OCI-LY7 (cell line): ENCODE data around the gene CCDC148. TPM values are rescaled to one million over a fixed set of nuclear protein-coding genes. Genes with fewer than 3 reads are reported as not detected.

Experiments
- BruUV-seq: library from RNA; stranded (reverse); fragments of 400-500 nt; replicated peaks from 2 replicates; lab custom pipeline; 2021; lab: Mats Ljungman, UMichigan
- CTCF ChIA-PET: fragments of 300-600 bp; sonication (Branson Sonifier 250); formaldehyde crosslinking; loops from one replicate; lab custom pipeline; 2022; ENCODE audit warnings: antibody characterized with exemption; ENCODE audit not compliant: unreplicated experiment; lab: Charles Lee
- POLR2A ChIA-PET: fragments of 300-600 bp; sonication (Branson Sonifier 250); formaldehyde crosslinking; loops from one replicate; lab custom pipeline; 2022; ENCODE audit warnings: antibody characterized with exemption; lab: Charles Lee
- DNase-seq: peaks from one replicate; pipeline ENCODE4 v3.0.0-alpha.2; 2015; ENCODE audit warnings: low spot score
- H2AFZ ChIP-seq: fragments of 200-600 bp; sonication (generic), shearing (Covaris generic); 2 replicates; pipeline ENCODE4 v1.6.1; 2014; ENCODE audit warnings: mild to moderate bottlenecking, antibody characterized with exemption, low read length, moderate library complexity
- H3K27ac ChIP-seq: fragments of 200-600 bp; sonication (generic); 2 replicates; pipeline ENCODE4 v1.5.1; 2014; ENCODE audit warnings: mixed run types, low read depth, mild to moderate bottlenecking, moderate library complexity, low read length, inconsistent platforms; ENCODE audit not compliant: poor library complexity, severe bottlenecking
- H3K36me3 ChIP-seq: fragments of 200-600 bp; sonication (generic); 2 replicates; pipeline ENCODE4 v1.6.1; 2014; ENCODE audit warnings: mild to moderate bottlenecking, antibody characterized with exemption, low read length, moderate library complexity, mixed read lengths; ENCODE audit not compliant: insufficient read depth
- H3K4me1 ChIP-seq: fragments of 200-600 bp; sonication (generic); 2 replicates; pipeline ENCODE4 v1.5.1; 2014; ENCODE audit warnings: mild to moderate bottlenecking, low read length; ENCODE audit not compliant: insufficient read depth, poor library complexity, severe bottlenecking
- H3K4me2 ChIP-seq: fragments of 200-600 bp; sonication (generic); 2 replicates; pipeline ENCODE4 v1.6.1; 2014; ENCODE audit warnings: mild to moderate bottlenecking, low read length
- H3K4me3 ChIP-seq: fragments of 200-600 bp; sonication (generic); 2 replicates; pipeline ENCODE4 v1.5.1; 2014; ENCODE audit warnings: mild to moderate bottlenecking, low read depth, low read length; ENCODE audit not compliant: poor library complexity, severe bottlenecking
- H3K79me2 ChIP-seq: fragments of 200-600 bp; sonication (generic); 2 replicates; pipeline ENCODE4 v1.6.1; 2016; ENCODE audit warnings: low read depth, mild to moderate bottlenecking, low read length, moderate library complexity, mixed read lengths; ENCODE audit not compliant: insufficient read depth
- H3K9me2 ChIP-seq: fragments of 200-600 bp; sonication (generic); 2 replicates; pipeline ENCODE4 v1.6.1; 2016; ENCODE audit warnings: mild to moderate bottlenecking, low read length, mixed read lengths; ENCODE audit not compliant: insufficient read depth
- H3K9me3 ChIP-seq: fragments of 200-600 bp; sonication (generic); 2 replicates; pipeline ENCODE4 v1.6.1; 2014; ENCODE audit warnings: mild to moderate bottlenecking, mixed run types, low read length, mixed read lengths
- H4K20me1 ChIP-seq: fragments of 200-600 bp; sonication (generic); 2 replicates; pipeline ENCODE4 v1.6.1; 2014; ENCODE audit warnings: mild to moderate bottlenecking, antibody characterized with exemption, low read length, moderate library complexity, mixed read lengths; ENCODE audit not compliant: insufficient read depth
- EZH2phosphoT487 ChIP-seq: fragments of 200-600 bp; sonication (generic); IDR thresholded peaks from 2 replicates; pipeline ENCODE4 v1.6.1; 2018; ENCODE audit warnings: low read depth, borderline replicate concordance, mild to moderate bottlenecking, mixed run types, antibody characterized with exemption, low read length, moderate library complexity, mixed read lengths
- intact Hi-C: fragments of 100-400 bp; cut with micrococcal nuclease; formaldehyde crosslinking; loops from one replicate; pipeline ENCODE4 v1.10.0; 2022; ENCODE audit not compliant: unreplicated experiment
- total RNA-seq, 2 experiments: library from RNA; depleted of rRNA in 1 of 2; stranded (reverse); fragments of >200 nt in 1 of 2; shearing (Covaris generic) in 1 of 2; gene quantifications; 2 replicates each; pipeline ENCODE4 v1.2.3, GENCODE V29; 2014 to 2022
- TF ChIP-seq, protein P1 (sequence below): fragments of 200-600 bp; sonication (generic); conservative IDR thresholded peaks from 2 replicates; pipeline ENCODE4 v1.5.1; 2014; ENCODE audit warnings: mild to moderate bottlenecking, antibody characterized with exemption, low read length, moderate library complexity, mixed read lengths

Gene CCDC148
- total RNA-seq, 2 experiments from 2014 or later, result 0.19 to 0.99 TPM

DNA sequence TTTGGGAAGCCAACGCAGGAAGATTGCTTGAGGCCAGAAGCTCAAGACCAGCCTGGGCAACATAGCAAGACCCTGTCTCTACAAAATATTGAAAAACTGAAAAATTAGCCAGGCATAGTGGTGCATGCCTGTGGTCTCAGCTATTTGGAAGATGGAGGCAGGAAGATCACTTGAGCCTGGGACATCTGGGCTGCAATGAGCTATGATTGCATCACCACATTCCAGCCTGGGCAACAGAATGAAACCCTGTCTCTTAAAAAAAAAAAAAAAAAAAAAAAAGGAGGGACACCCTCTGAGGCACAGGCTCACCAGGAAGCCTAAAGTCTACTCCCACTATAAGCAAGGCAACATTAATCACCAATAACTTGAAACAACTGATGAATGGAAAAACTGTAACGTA lies 151.1 kb downstream of the CCDC148 start:
- POLR2A ChIA-PET, result interaction anchor here (0.7 kb wide), 1 partner anchor 440 kb away, joined by 6 read pairs; no protein-coding TSS in a partner anchor
- Histone ChIP-seq H3K4me3 (no peak overlapping the region), H3K79me2 (no peaks in the 10 kb centered on the region), H3K36me3 (no peaks in the 10 kb centered on the region), H3K9me2 (no peaks in the 10 kb centered on the region), H3K4me2 (no peak overlapping the region), H4K20me1 (no peaks in the 10 kb centered on the region), H2AFZ (no peak overlapping the region), H3K4me1 (no peaks in the 10 kb centered on the region), H3K9me3 (no peaks in the 10 kb centered on the region), H3K27ac (no peak overlapping the region)
- intact Hi-C loops, result no loop called here
- TF ChIP-seq EZH2phosphoT487, result no peak
- TF ChIP-seq, protein P1, sequence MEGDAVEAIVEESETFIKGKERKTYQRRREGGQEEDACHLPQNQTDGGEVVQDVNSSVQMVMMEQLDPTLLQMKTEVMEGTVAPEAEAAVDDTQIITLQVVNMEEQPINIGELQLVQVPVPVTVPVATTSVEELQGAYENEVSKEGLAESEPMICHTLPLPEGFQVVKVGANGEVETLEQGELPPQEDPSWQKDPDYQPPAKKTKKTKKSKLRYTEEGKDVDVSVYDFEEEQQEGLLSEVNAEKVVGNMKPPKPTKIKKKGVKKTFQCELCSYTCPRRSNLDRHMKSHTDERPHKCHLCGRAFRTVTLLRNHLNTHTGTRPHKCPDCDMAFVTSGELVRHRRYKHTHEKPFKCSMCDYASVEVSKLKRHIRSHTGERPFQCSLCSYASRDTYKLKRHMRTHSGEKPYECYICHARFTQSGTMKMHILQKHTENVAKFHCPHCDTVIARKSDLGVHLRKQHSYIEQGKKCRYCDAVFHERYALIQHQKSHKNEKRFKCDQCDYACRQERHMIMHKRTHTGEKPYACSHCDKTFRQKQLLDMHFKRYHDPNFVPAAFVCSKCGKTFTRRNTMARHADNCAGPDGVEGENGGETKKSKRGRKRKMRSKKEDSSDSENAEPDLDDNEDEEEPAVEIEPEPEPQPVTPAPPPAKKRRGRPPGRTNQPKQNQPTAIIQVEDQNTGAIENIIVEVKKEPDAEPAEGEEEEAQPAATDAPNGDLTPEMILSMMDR, result no peak
- BruUV-seq, result no TSS peak
- CTCF ChIA-PET, result interaction anchor here (0.6 kb wide), 1 partner anchor 38 kb away, joined by 3 read pairs; no protein-coding TSS in a partner anchor
- DNase-seq, result no peak

DNA sequence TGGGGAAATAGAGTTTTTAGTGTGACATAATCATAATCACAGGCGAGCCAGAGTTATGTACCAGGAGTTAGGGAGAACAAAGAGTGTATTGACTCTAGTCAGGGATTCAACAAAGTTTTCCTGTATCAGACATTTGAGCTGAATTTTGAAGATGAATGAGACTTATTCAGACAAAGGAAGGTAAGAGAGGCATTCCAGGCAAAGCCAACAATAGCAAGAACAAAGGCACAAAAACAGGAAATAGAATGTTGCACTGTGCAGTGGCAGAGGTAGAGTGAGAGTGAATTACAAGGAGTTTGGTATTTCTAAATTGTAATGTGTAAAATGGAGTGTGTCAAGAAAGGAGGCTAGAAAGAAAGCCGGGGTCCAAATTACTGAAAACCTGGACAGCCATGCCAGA lies 156.2 kb downstream of the CCDC148 start:
- TF ChIP-seq EZH2phosphoT487, result no peak
- TF ChIP-seq, protein P1, result no peak
- Histone ChIP-seq H3K4me2 (no peak overlapping the region), H3K79me2 (no peaks in the 10 kb centered on the region), H4K20me1 (no peaks in the 10 kb centered on the region), H3K36me3 (no peaks in the 10 kb centered on the region), H3K4me3 (no peak overlapping the region), H2AFZ (no peak overlapping the region), H3K4me1 (no peaks in the 10 kb centered on the region), H3K9me2 (no peaks in the 10 kb centered on the region), H3K27ac (no peak overlapping the region), H3K9me3 (no peaks in the 10 kb centered on the region)
- intact Hi-C loops, result no loop called here
- BruUV-seq, result no TSS peak
- POLR2A ChIA-PET, result interaction anchor here (1.3 kb wide), 1 partner anchor 82 kb away, joined by 3 read pairs; no protein-coding TSS in a partner anchor
- CTCF ChIA-PET, result no interaction called here
- no peak for DNase-seq

DNA sequence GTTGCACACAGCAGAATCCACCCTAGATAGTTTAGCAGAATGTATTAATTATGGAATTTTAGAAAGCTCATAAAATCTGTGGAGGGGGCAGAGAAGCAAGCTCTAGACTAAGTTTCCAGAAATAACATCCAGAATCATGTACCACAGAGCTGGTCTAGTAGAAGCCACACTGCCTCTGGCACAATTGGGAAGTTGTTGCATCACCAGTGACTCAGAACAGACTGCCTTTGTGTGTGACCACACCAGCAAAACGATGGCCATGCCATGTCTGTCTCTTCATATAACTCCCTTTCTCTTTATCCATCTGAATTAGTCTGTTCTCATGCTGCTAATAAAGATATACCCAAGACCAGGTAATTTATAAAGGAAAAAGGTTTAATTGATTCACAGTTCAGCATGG lies 158.9 kb downstream of the CCDC148 start:
- no peak overlapping the region for H2AFZ ChIP-seq
- no peak overlapping the region for H3K27ac ChIP-seq
- intact Hi-C loops, result no loop called here
- no peaks in the 10 kb centered on the region for H4K20me1 ChIP-seq
- H3K79me2 ChIP-seq, result no peaks in the 10 kb centered on the region
- no peaks in the 10 kb centered on the region for H3K36me3 ChIP-seq
- CTCF ChIA-PET, result no interaction called here
- H3K9me2 ChIP-seq, result no peaks in the 10 kb centered on the region
- no peak overlapping the region for H3K4me3 ChIP-seq
- BruUV-seq, result no TSS peak
- no peaks in the 10 kb centered on the region for H3K4me1 ChIP-seq
- DNase-seq, result no peak
- TF ChIP-seq, protein P1, result no peak
- no peak for TF ChIP-seq EZH2phosphoT487
- POLR2A ChIA-PET, result no interaction called here
- H3K9me3 ChIP-seq, result no peaks in the 10 kb centered on the region
- H3K4me2 ChIP-seq, result no peak overlapping the region
